H1 (cell line): ENCODE results near the gene MACROD2.

Experiments used
- CREB1 ChIP-seq: IDR thresholded peaks from 2 replicates; pipeline ENCODE4 v1.6.1; 2012; ENCODE audit warnings: inconsistent platforms
- CTCF ChIP-seq, 3 experiments: IDR thresholded peaks; 1 replicate in 2 of 3; 2 replicates in 1 of 3; pipeline versions ENCODE4 v1.5.1 to v1.6.1; 2011; ENCODE audit warnings: low read length in 3 of 3, mild to moderate bottlenecking in 3 of 3, inconsistent platforms in 2 of 3, low read depth in 1 of 3, moderate library complexity in 1 of 3; ENCODE audit not compliant: insufficient read depth in 1 of 3; ENCODE audit errors: control extremely low read depth in 1 of 3
- POLR2A ChIP-seq, 2 experiments: IDR thresholded peaks; 1 replicate in 1 of 2; 2 replicates in 1 of 2; pipeline ENCODE4 v1.6.1; 2011; ENCODE audit warnings: low read depth in 2 of 2, low read length in 2 of 2, mild to moderate bottlenecking in 2 of 2; ENCODE audit errors: control extremely low read depth in 1 of 2
- RAD21 ChIP-seq, 2 experiments: IDR thresholded peaks in 1 of 2; conservative IDR thresholded peaks in 1 of 2; 2 replicates each; pipeline ENCODE4 v1.6.1; 2011; ENCODE audit warnings: low read depth in 2 of 2, low read length in 2 of 2, improper control_type of control experiment in 1 of 2, inconsistent platforms in 1 of 2, mild to moderate bottlenecking in 1 of 2, moderate library complexity in 1 of 2
- SIX5 ChIP-seq: IDR thresholded peaks from 2 replicates; pipeline ENCODE4 v1.6.1; 2011; ENCODE audit warnings: mild to moderate bottlenecking, low read depth, low read length
- SRF ChIP-seq: IDR thresholded peaks from 2 replicates; pipeline ENCODE4 v1.6.1; 2011; ENCODE audit warnings: mild to moderate bottlenecking, low read depth, low read length, moderate library complexity

DNA sequence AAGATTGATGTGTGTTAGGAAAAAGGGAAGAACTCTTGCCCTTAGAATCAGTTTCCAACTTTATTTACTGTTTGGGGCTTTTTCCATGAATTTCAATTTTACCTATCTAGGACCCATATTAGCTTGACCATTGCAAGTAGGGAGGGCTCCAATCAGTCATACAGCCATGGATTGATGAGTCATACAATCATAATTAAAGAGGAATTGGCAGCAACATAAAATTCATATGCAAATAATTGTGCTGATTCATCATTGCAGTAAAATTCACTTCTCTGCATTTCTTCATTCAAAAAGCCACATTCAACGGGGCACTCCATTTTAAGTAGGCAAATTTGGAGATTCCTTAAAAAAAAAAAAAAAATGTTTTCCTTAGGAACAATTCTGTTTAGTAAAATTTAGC is 1561.6 kb downstream of the MACROD2 start:
- TF ChIP-seq CREB1, result no peak
- TF ChIP-seq RAD21 (IDR thresholded peaks at IDR 0.05 in 1 of 2, conservative IDR thresholded peaks at IDR 0.05 in 1 of 2; ENCODE audit: low read depth in 2 of 2, low read length in 2 of 2), result no peak
- TF ChIP-seq CTCF (IDR thresholded peaks at IDR 0.05; ENCODE audit: control extremely low read depth in 1 of 3, insufficient read depth in 1 of 3, low read depth in 1 of 3, low read length in 3 of 3), result no peak
- TF ChIP-seq POLR2A (IDR thresholded peaks at IDR 0.05; ENCODE audit: control extremely low read depth in 1 of 2, low read depth in 2 of 2, low read length in 2 of 2), result no peak
- TF ChIP-seq SIX5, result no peak
- TF ChIP-seq SRF, result no peak
